ENCODE data around the gene SEC24D.

The SEC24D gene

GRCh38 chr4:118843237-118843636, 7.3 kb upstream of the SEC24D start:
- no peak overlapping the region for H3K4me3 ChIP-seq (ENCODE audit: low read depth, low read length)

GRCh38 chr4:118842055-118842454, 6.1 kb upstream of the SEC24D start:
- H3K4me3 ChIP-seq (ENCODE audit: low read depth, low read length), result no peak overlapping the region

- H3K4me3 ChIP-seq (ENCODE audit: low read depth, low read length), result no peak overlapping the region
These were observed 3.4 kb upstream of the SEC24D start for GRCh38 chr4:118839221-118839927.

GRCh38 chr4:118837121-118837507, 1.2 kb upstream of the SEC24D start:
- no peak overlapping the region for H3K4me3 ChIP-seq (ENCODE audit: low read depth, low read length)

GRCh38 chr4:118836301-118837120, 585 bp upstream of the SEC24D start:
- peak overlapping the region; percentile 86 for H3K4me3 ChIP-seq (ENCODE audit: low read depth, low read length)

GRCh38 chr4:118834960-118835569, 861 bp downstream of the SEC24D start:
- peak overlapping the region; percentile 86 for H3K4me3 ChIP-seq (ENCODE audit: low read depth, low read length)

GRCh38 chr4:118834070-118834469, 1.9 kb downstream of the SEC24D start:
- no peak overlapping the region for H3K4me3 ChIP-seq (ENCODE audit: low read depth, low read length)

- no peak overlapping the region for H3K4me3 ChIP-seq (ENCODE audit: low read depth, low read length)
These were observed 2.6 kb downstream of the SEC24D start for GRCh38 chr4:118833192-118833820.

GRCh38 chr4:118829107-118829506, 6.8 kb downstream of the SEC24D start:
- no peak overlapping the region for H3K4me3 ChIP-seq (ENCODE audit: low read depth, low read length)

- H3K4me3 ChIP-seq (ENCODE audit: low read depth, low read length), result no peak overlapping the region
These were observed 9.0 kb downstream of the SEC24D start for GRCh38 chr4:118826723-118827444.

GRCh38 chr4:118825799-118826198, 10.1 kb downstream of the SEC24D start:
- H3K4me3 ChIP-seq (ENCODE audit: low read depth, low read length), result no peak overlapping the region

- no peak overlapping the region for H3K4me3 ChIP-seq (ENCODE audit: low read depth, low read length)
These were observed 11.8 kb downstream of the SEC24D start for GRCh38 chr4:118824141-118824540.

GRCh38 chr4:118823471-118823870, 12.5 kb downstream of the SEC24D start:
- H3K4me3 ChIP-seq (ENCODE audit: low read depth, low read length), result no peak overlapping the region

GRCh38 chr4:118821590-118822293, 14.2 kb downstream of the SEC24D start:
- H3K4me3 ChIP-seq (ENCODE audit: low read depth, low read length), result no peak overlapping the region

GRCh38 chr4:118817178-118817930, 18.6 kb downstream of the SEC24D start:
- no peak overlapping the region for H3K4me3 ChIP-seq (ENCODE audit: low read depth, low read length)

GRCh38 chr4:118816538-118817177, 19.3 kb downstream of the SEC24D start:
- no peak overlapping the region for H3K4me3 ChIP-seq (ENCODE audit: low read depth, low read length)

GRCh38 chr4:118814891-118815290, 21.0 kb downstream of the SEC24D start:
- H3K4me3 ChIP-seq (ENCODE audit: low read depth, low read length), result no peak overlapping the region

GRCh38 chr4:118814058-118814457, 21.9 kb downstream of the SEC24D start:
- H3K4me3 ChIP-seq (ENCODE audit: low read depth, low read length), result no peak overlapping the region

- H3K4me3 ChIP-seq (ENCODE audit: low read depth, low read length), result no peak overlapping the region
These were observed 22.4 kb downstream of the SEC24D start for GRCh38 chr4:118813561-118813960.

Measured in iPS-11a (cell line).